Measurements from ENCODE around the gene CDC42EP2.

The CDC42EP2 gene, protein sequence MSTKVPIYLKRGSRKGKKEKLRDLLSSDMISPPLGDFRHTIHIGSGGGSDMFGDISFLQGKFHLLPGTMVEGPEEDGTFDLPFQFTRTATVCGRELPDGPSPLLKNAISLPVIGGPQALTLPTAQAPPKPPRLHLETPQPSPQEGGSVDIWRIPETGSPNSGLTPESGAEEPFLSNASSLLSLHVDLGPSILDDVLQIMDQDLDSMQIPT

DNA sequence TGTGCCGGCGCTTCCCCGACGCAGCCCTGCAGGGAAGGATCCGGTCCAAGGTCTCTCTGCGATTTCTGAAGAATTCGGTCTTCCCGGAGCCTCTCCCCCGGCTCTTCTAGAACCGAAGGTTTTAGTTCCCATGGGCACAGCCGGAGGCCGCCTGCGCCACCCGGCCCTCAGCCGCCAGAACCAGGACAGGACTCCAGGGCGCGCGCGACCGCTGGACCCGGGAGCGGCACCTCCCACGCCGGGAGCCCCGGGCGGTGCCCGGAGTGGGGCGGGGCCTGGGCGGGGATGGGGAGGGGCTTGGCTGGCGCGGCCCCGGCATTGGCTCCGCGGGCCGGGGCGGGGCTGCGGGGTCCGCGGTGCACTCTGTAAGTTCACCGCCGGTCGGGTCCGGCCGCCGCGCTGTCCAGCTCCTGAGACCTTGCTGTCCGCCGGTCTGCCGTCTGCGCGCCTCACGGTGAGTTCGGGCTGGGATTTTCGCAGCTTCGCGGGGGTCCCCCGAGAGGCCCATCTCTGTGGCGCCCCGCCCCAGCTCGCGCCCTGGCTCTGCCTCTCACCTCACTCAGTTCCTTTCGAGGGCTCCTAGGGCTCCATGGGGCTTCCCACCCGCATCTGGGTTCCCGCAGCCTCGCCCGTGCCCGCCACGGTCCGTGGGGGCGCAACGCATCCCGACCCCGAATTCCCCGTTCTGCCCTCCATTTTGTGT is at the start of gene CDC42EP2:
Gene CDC42EP2 (plus strand): TSS at position 366 of the 703 bp plus-strand sequence. CDS start 6,033 bp downstream, outside the sequence.
- peak; percentile 66 to 72 for DNase-seq

DNA sequence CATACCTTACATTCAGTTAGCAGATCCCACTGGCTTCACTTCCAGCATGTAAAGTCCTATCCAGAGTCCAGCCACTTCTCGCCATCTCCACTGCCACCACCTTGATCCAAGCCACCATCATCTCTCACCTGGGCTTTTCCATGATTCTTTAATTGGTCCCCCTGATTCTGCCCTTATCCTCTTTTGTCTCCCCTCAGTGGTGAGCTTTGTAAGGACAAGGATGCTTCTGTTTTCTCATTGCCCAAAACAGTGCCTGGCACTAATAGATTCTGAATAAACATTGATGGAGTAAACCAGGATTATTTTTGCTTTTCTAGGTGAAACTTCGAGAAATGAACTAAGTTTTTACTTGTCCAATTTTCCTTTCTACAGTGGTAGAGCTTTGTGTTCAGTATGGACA is 48.5 kb upstream of the CDC42EP2 start:
- peak in 1 of 2 donors; percentile 6 for DNase-seq

DNA sequence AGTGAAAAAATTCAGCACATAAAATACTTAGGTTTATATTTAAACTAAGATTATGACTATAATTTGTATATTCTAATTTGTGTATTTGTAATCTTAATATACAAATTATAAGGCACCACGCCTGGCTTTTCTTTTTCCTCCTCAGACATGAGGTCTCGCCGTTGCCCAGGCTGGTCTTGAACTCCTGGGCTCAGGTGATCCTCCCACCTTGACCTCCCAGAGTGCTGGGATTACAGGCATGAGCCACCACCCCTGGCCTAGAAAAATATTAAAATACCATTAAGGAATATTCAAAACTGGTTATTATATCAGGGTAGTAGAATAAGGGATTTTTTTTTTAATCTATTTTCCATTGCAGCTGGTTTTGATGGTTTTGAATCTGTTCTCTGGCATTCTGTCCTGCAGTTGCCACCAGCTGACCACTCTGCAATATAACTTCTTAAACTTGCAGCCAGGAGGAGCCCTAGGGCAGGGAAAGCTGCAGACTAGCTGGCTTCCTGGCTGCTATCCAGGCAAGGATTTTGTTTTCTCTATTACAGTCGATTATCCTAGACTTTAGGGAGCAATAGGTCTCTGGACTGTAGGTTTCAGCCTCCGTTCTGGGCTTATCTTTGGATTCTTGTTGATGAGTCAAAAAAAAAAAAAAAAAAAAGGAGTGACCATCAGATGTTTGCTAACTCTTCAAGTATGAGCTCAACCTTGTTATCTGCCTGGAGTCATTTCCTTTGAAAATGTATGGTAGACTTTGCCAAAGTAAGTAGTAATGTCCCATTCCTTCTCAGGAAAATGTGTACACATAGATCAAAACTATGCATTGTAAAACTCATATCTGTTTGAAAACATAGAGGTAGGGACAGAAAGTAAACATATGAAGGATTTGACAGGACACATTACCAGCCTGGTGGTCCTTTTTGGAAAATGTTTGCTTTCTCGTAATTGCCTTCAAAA is 39.7 kb upstream of the CDC42EP2 start:
- peak; percentile 13 to 17 for DNase-seq

DNA sequence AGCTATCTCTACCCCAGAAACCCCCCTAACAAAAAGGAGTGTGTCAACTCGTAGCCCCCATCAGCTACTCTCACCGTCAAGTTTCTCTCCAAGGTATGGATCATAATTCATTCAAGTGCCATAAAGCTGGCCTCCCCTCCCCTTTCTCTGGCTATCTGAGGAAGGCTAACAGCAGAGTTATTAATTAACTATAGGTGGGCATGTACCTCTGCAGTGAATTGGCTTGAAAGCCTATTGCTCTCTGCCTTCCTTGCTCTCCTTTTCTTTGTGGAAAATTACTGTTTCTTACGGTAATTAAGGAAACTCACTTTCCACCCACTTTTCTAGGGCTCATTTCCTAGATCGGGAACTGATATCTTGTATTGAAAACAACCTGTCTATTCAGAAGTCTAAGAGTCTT is 38.8 kb upstream of the CDC42EP2 start:
- DNase-seq: no peak

DNA sequence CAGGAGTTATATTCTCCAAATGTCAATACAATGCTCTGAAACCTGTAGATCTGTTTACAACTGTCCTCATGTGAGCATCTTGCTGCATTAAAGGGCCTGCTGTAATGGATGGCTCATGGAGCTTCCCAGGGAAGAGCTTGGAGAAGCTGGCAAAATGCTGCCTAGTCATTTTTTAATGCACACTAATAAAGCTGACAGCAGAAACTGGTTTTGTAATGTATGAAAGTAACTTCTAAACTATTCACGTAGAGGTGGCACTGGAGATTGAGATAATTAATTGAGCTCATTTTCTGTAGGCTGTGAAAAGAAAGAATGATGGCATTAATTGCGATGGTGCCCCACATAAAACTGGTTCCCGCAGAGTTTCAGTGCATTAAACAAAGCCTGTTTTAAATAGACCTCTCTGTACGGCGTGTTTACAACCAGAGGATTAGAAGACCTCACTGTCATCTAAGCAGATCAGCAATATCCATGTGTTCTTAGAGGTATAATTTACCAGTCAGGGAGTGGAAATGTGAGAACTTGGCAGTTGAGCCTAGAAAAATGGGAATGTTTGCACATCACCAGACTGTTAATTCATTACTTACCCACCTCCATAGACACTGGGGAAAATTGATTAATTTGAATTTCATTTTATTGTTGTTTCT is 36.9 kb upstream of the CDC42EP2 start:
- DNase-seq: no peak

DNA sequence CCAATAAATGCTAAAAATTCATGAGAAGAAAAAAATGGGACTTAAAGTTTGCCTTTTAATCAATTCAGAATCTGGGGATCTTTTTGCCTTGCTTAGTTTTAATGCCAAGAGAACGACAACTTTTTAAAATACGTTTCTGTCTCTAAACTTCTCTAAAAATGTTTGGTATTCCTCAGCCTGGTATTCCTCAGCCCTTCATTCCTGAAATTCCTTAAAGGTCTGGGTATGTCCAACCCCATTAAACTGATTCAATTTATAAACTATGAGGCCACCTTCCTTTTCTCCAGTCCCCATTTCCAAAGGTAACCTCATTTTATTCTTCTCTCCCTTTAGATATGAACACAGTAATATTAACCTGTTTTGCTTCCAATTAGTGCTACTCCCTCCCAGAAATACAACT is 36.3 kb upstream of the CDC42EP2 start:
- no peak for DNase-seq

DNA sequence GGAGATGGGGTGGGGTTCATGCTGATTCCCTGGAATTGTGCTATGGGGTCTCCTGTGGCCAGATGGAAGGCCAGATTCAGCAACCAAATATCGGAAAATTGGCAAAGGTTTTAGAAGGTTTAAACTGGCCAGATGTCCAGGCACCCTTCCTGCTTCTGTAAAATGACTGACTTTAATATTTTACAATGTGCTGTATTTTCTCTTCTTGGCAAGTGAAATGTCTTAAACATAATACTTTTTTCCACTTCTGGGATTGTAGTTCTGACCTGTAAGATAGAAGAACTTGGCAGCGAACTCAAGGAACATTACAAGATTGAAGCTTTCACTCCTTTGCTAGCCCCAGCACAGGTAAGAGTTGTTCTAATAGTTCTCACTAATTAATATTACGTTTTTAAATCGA is 35.4 kb upstream of the CDC42EP2 start:
- no peak for DNase-seq

DNA sequence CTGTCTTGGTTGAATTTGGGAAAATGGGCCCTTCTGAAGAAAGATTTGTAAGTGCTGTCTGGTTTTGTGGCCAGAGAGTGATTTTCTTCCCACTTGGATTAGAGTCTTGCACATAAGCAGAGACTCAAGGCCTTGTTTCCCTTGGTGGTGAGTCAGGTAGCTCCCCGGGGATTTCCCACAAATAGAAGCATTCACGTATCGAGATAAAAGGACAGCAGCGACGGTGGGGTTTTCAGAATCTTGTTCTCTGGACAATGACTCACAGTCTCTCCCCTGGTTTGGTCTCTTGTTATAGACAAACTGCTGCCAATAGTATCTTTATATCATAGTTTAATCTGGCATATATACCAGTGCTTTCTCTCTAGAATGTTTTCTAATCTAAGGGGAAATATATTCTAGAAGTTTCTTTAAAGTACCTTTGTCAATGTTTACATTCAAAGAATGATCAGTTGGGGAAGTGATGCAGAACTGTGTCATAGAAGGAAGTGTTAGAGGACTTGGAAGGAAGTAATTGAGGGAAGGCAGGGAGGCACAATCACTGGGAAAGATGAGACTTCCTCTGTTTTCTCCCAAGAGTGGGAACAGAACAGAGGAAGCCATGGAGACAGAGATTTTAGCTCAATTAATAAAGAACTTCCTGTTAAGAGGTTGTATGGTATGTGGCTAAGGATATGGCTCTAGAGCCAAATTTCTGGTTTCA is 34.8 kb upstream of the CDC42EP2 start:
- DNase-seq: peak; percentile 44 to 54

DNA sequence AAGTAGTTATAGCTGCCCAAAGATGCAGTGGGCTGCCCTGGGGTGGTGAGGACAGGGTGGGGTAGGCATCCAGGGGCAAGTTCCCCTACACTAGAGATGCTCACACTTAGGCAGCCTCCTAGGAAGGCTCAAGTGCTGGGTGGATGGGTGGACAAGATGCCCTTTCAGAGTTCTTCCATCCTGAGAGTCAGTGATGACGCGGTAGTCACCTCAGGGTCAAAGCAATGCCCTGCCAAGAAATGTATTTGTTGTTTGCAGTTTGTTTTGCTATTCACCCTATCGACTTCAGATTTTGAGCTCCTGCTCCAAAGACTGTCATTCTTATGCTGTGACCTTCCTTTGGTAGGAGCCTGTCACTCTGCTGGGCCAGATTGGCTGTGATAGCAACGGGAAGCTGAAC is 34.0 kb upstream of the CDC42EP2 start:
- no peak for DNase-seq

DNA sequence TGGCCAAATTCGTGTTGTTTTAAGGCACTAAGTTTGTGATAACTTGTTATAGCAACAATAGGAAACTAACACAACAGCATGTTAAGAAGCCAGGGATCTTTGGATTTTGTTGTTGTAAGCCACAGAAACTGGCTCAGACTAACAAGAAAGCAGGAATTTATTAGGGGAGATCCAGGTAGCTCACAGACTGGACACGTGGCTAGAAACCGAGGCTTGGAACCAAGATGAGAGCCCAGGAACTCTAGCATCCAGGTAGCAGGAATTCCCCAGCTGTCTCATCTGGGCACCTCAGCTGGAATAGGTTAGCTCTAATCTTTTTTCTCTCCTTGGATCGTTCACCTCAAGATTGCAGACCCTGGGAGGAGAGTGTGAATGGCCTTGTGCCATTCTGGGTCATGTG is 28.0 kb upstream of the CDC42EP2 start:
- DNase-seq: no peak

DNA sequence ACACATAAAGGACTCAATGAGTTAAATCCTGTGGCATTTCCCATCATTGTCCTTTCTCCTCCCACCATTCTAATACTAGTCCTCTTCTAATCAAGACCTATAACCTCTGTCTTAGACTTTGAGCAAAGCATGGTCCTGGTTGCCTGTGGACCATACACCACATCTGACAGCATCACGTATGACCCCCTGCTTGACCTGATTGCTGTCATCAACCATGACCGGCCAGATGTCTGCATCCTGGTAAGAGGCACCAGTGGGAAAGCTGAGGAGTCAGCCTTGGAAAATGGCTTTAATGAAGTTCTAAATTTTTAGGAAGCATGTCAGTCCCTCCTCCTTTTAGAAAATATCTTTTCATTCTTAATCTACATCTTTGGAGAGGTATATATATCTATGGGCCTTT is 27.1 kb upstream of the CDC42EP2 start:
- DNase-seq: no peak

DNA sequence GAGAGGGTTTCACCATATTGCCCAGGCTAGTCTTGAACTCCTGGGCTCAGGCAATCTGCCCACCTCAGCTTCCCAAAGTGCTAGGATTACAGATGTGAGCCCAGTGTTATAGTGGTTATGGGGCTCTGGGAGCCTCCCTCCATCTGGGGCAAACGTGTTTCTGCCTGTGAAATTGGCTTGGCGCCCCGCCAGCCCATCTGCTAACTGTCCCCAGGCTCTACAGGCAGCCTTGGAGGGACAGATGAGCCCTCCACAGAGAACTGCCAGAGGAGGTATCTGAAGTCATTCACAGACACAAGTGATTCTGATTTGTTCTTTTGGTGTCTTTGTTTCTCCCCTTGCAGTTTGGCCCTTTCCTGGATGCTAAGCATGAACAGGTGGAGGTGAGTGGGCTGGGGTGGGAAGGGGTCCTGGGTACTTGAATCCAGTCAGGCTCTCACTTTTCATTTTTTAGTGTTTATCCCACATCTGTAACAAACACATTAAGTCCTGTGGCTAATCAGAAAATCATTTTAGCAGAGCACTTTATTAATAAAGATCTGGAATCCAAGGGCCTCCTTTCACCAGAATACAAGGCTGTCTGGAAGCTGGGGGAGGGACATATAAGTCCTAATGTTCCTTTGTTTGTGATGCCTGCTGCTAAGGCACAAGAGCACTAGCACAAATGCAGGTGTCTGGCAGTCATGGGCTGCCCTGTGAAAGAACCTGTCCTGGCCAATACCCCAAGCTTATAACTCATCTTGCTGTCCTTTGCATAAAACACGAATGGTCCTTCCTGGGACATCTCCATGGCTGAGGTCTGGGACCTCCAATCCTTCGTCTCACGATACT is 25.7 kb upstream of the CDC42EP2 start:
- no peak for DNase-seq

DNA sequence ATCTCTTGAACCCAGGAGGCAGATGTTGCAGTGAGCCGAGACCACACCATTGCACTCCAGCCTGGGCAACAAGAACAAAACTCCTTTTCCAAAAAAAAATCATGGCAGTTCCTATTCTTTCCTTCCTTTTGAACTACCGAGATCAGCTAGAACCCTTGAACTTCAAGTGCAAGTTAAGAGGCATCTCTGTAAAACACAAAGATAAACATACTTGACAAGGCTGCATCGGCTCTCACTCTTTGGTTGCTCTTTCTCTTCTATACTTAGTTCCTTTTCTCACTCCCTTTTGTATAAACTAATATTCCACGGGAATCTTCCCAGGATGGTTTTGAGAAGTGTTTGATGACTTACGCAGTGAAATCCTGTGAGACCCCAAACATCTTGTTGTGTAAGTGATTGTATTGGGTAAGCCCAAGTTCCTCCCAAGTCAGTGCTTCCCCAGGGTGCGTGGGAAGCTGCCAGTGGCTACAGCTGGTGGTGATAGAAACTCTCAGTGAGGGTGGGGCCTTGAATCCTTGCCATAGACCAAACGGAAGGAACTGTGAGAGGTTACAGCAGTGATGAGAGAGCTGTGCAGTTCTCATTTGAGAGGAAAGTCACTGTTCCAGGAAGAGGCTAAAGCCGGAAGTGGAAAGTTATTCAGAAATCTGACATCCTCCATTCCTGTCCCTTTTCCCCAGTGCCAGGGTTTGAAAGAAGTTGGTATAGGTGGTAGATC is 24.1 kb upstream of the CDC42EP2 start:
- no peak for DNase-seq

DNA sequence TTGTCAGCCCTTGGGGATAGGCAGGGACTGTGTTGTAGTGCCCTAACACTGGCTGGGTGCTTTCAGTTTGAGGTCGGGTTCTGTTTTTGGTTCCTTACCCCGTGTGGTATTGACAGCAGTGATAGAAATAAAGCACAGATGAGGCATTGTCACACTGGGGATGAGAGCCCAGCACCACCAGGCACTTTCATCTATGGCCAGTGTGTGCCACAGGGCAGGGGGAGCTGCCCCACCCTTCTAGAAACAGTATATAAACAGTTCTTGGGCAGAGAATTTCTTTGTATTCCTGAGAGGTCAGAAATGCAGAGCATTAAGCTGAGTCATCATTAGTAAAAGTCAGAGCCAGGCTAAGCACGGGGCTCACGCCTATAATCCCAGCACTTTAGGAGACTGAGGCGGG is 23.1 kb upstream of the CDC42EP2 start:
- DNase-seq: no peak

DNA sequence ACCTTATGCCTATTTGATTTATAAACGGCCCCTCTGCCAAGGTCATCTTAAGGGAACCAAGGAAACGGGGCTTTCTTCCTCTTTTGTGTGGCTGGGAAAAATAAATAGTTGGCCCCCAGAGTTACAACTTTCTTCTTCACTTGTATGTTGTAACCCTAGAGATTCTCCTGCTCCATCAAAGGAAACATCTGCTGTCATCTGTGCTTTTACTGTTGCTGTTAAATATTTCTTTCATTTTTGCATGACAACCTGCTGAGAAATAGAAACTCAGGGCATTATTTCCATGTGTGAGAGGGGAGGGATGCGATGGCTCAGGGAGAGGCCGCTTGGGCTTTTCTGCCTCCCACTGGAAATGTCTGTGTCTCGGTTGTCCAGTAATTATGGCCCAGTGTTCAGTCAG is 21.8 kb upstream of the CDC42EP2 start:
- DNase-seq: no peak

DNA sequence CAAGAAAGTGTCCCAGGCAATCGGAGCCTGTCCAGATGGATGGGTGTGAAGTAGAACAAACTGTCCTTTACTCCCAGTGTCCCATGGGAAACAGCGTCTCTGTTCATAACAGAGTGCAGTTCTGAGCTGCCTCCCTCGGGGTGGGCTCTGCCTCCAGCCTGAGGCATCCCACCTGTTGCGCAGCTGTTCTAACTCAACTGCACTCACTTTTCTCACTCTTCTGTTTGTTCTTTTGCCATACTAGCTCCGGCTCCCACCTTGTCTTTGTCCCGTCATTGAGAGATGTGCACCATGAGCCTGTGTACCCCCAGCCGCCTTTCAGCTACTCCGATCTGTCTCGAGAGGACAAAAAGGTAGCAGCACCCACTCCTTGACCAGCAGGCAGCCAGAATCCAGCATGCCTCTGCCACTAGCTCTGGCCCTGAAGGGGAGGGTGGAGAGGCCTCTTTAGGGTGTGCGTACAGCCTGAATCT is 20.7 kb upstream of the CDC42EP2 start:
- DNase-seq: no peak

DNA sequence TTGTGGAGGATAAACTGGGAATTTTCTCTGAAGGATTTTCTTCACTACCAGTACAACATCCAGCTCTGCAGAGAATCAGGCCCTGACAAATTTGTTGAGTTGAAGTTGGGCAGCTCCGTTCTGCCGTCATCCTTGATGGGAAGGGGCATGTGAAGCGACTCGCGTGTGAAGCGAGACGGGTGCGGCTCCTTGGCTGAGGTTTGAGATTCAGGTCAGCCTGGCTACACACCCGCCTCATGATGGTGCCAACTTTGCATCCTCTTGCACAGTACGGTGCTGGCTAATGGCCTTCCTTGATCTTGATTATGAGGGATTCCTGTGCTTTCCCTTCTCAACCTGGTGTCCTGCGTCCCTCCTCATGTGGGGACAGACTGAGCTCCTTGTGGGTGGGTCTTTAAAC is 19.7 kb upstream of the CDC42EP2 start:
- no peak for DNase-seq

DNA sequence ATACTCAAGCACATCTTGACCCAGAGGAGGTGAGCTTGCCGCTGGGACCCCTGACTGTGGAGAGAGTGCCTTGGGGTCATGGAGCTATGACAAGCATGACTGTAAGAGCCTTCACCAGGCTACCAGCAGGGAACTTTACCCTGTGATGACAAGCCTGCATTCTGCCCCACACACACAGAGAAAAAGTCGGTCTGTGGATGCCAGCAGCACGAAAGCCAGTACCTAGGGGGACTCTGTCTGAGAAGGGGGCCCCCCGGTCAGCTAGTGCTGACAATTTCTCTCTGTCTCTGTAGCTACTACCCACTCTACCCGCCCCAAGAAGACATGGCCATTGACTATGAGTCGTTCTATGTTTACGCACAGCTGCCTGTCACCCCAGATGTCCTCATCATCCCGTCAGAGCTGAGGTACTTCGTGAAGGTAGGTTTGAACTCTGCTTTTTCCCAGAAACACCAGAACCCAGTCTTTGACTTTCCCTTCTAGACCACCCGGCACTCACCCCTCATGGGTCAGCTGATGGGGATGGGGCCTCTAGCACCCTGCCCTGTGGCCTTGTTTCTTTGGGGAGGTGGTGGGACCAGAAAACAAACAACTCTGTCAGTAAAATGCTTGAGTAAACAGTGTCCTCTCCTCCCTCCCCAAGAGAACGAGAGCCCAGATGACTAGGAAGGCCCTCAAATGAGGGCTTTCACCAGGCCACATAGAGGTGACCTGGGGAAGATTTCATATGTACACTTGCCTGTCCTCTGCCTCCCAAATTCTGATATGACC is 18.9 kb upstream of the CDC42EP2 start:
- DNase-seq: no peak

DNA sequence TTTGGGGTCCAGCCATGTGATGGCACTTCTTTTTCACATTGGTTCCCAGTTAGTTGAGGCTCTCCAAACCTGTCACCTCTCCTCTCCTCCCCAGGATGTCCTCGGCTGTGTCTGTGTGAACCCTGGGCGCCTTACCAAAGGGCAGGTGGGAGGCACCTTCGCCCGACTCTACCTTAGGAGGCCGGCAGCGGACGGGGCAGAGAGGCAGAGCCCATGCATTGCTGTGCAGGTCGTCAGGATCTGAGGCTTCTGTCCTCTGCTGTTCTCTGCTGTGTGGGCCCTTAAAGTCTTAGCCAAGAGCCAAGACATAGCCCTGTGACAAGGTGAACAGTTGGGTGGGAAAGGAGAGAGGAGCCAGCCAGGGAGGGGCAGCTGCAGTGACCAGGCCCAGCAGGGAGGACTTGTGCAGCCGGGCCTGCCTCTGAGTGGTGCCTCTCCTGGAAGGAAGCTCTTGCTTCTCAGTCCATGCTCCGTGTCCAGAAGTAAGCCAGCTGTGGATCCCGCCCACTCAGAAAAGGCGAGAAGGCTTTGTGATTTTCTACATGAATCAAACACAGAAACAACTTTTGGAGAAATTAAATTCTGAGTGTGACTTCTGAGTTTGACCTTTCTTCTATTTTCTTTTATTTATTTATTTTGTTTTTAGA is 17.5 kb upstream of the CDC42EP2 start:
- DNase-seq: no peak
